HepG2 (cell line): Measurements from ENCODE around the gene DND1. TPM values are rescaled to one million over a fixed set of nuclear protein-coding genes. Genes with fewer than 3 reads are reported as not detected.

Source experiments
- CREBL2 ChIP-seq: sonication (generic); formaldehyde crosslinking; IDR thresholded peaks from 2 replicates; pipeline ENCODE4 v1.8.1; 2023; ENCODE audit warnings: missing genetic modification reagents, mild to moderate bottlenecking, borderline replicate concordance
- DMAP1 ChIP-seq: IDR thresholded peaks from 2 replicates; pipeline ENCODE4 v1.6.1; 2016
- ELK4 ChIP-seq: sonication (generic); formaldehyde crosslinking; IDR thresholded peaks from 2 replicates; pipeline ENCODE4 v1.9.0; 2021; ENCODE audit warnings: missing genetic modification reagents, borderline replicate concordance
- GABPB1 ChIP-seq: IDR thresholded peaks from 2 replicates; pipeline ENCODE4 v1.6.1; 2016; ENCODE audit warnings: mild to moderate bottlenecking, missing genetic modification reagents, moderate library complexity, missing compliant biosample characterization
- HMGXB3 ChIP-seq: sonication (generic); formaldehyde crosslinking; IDR thresholded peaks from 2 replicates; pipeline ENCODE4 v1.4.0; 2020; ENCODE audit warnings: missing genetic modification reagents, borderline replicate concordance
- HNRNPL ChIP-seq: fragments of 200-400 bp; formaldehyde crosslinking; IDR thresholded peaks from 2 replicates; pipeline ENCODE4 v1.6.1; 2017; ENCODE audit warnings: mild to moderate bottlenecking, low read depth, low read length
- NONO ChIP-seq, 2 experiments: fragments of 450-650 bp in 1 of 2; sonication (generic) in 1 of 2; formaldehyde crosslinking in 1 of 2; IDR thresholded peaks in 1 of 2; conservative IDR thresholded peaks in 1 of 2; 2 replicates each; pipeline versions ENCODE4 v1.6.1 to v1.8.0; 2017 to 2022; ENCODE audit warnings: mild to moderate bottlenecking in 1 of 2, missing genetic modification reagents in 1 of 2, moderate library complexity in 1 of 2
- POLR2AphosphoS5 ChIP-seq: IDR thresholded peaks from 2 replicates; pipeline ENCODE4 v1.6.1; 2012; ENCODE audit warnings: low read depth, low read length
- PPARG ChIP-seq: conservative IDR thresholded peaks from 2 replicates; pipeline ENCODE4 v1.6.1; 2016; ENCODE audit warnings: missing biosample characterization, missing genetic modification reagents
- RFX5 ChIP-seq: IDR thresholded peaks from 2 replicates; pipeline ENCODE4 v1.6.1; 2011; ENCODE audit warnings: low read depth, low read length, improper control_type of control experiment
- SMARCE1 ChIP-seq: fragments of 450-650 bp; IDR thresholded peaks from 2 replicates; pipeline ENCODE4 v1.6.1; 2017; ENCODE audit warnings: borderline replicate concordance
- ZBTB42 ChIP-seq: sonication (generic); formaldehyde crosslinking; IDR thresholded peaks from 2 replicates; pipeline ENCODE4 v1.5.0; 2020; ENCODE audit warnings: mild to moderate bottlenecking, missing genetic modification reagents
- ZNF121 ChIP-seq: sonication (generic); formaldehyde crosslinking; IDR thresholded peaks from 2 replicates; pipeline ENCODE4 v1.5.0; 2020; ENCODE audit warnings: mild to moderate bottlenecking, missing genetic modification reagents
- ZNF17 ChIP-seq: sonication (generic); formaldehyde crosslinking; IDR thresholded peaks from 2 replicates; pipeline ENCODE4 v1.5.0; 2020; ENCODE audit warnings: mild to moderate bottlenecking, missing genetic modification reagents
- ZNF430 ChIP-seq: sonication (generic); formaldehyde crosslinking; IDR thresholded peaks from 2 replicates; pipeline ENCODE4 v1.9.0; 2021; ENCODE audit warnings: mild to moderate bottlenecking, missing genetic modification reagents
- ZSCAN12 ChIP-seq: sonication (generic); formaldehyde crosslinking; IDR thresholded peaks from 2 replicates; pipeline ENCODE4 v1.9.0; 2021; ENCODE audit warnings: mild to moderate bottlenecking, missing genetic modification reagents
- polyA plus RNA-seq, 8 experiments: library from polyadenylated mRNA; depleted of rRNA in 3 of 8; stranded (reverse) in 7 of 8; unstranded in 1 of 8; fragments of >200 nt; fragmentation: Illumina TruSeq in 4 of 8; extraction: Trizol in 4 of 8; gene quantifications; 2 replicates each; pipeline versions ENCODE4 v1.2.1 to v1.2.3, GENCODE V29; 2011 to 2016; ENCODE audit warnings: low read depth in 4 of 8, missing spikeins in 1 of 8, mixed read lengths in 1 of 8; ENCODE audit not compliant: insufficient read depth in 1 of 8
- total RNA-seq, 5 experiments: library from RNA; depleted of rRNA; stranded (reverse); fragments of >200 nt; fragmentation: Illumina TruSeq; extraction: Trizol; gene quantifications; 2 replicates each; pipeline ENCODE4 v1.2.3, GENCODE V29; 2016; ENCODE audit warnings: low read depth in 1 of 5
- TF ChIP-seq, protein P1 (sequence below): sonication (generic); formaldehyde crosslinking; IDR thresholded peaks from 2 replicates; pipeline ENCODE4 v1.5.0; 2020; ENCODE audit warnings: mild to moderate bottlenecking, missing genetic modification reagents, borderline replicate concordance

DND1 gene
- total and polyA plus RNA-seq, 2 of the 13 experiments (the other 11 are each of a cell fraction or from before 2014, with no cell fraction given) = 0.48 to 0.55 TPM

GRCh38 chr5:140639148-140639981 lies 34.0 kb downstream of the DND1 start, which contains the start of gene TMCO6 (continued):
- TF ChIP-seq DMAP1 (peak; percentile 88), ZSCAN12 (CRISPR knock-in tag) (no peak), ZBTB42 (CRISPR knock-in tag) (peak; percentile 65; the same call in 1 of the 2 replicates), HMGXB3 (CRISPR knock-in tag) (peak; percentile 89; the same call in 1 of the 2 replicates), ZNF430 (CRISPR knock-in tag) (peak; percentile 91; the same call in 1 of the 2 replicates), POLR2AphosphoS5 (peak; percentile 85), GABPB1 (CRISPR knock-in tag) (peak; percentile 80), ELK4 (CRISPR knock-in tag) (no peak), CREBL2 (CRISPR knock-in tag) (no peak), ZNF17 (no peak), PPARG (CRISPR knock-in tag) (peak; percentile 96), NONO (IDR thresholded peaks at IDR 0.05) (no peak), NONO (CRISPR knock-in tag; conservative IDR thresholded peaks at IDR 0.05) (peak; percentile 77; the same call in 1 of the 2 replicates), RFX5 (no peak), HNRNPL (no peak; the same call in 1 of the 2 replicates), SMARCE1 (no peak), ZNF121 (CRISPR knock-in tag) (no peak)
- TF ChIP-seq, protein P1, sequence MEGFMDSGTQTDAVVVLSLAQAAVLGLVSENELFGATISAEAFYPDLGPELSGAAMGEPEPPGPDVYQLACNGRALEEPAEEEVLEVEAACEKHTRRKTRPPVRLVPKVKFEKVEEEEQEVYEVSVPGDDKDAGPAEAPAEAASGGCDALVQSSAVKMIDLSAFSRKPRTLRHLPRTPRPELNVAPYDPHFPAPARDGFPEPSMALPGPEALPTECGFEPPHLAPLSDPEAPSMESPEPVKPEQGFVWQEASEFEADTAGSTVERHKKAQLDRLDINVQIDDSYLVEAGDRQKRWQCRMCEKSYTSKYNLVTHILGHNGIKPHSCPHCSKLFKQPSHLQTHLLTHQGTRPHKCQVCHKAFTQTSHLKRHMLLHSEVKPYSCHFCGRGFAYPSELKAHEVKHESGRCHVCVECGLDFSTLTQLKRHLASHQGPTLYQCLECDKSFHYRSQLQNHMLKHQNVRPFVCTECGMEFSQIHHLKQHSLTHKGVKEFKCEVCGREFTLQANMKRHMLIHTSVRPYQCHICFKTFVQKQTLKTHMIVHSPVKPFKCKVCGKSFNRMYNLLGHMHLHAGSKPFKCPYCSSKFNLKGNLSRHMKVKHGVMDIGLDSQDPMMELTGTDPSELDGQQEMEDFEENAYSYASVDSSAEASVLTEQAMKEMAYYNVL (CRISPR knock-in tag) = peak; percentile 67; the same call in 1 of the 2 replicates
